Measurements from ENCODE around the gene GLRX3. TPM values are rescaled to one million over a fixed set of nuclear protein-coding genes. Genes with fewer than 3 reads are reported as not detected.

GLRX3 gene
- polyA plus RNA-seq, 1 experiment: 126 TPM

GRCh38 chr10:130193493-130194193, 57.5 kb downstream of the GLRX3 start:
- H3K27ac ChIP-seq (ENCODE audit: low read depth, low read length): no peak overlapping the region
- no peak overlapping the region for H3K4me3 ChIP-seq (ENCODE audit: low read depth, low read length)
- peaks cover 4% of the 10 kb centered on the region; the same call in 1 of the 2 replicates for H3K9me3 ChIP-seq (ENCODE audit: control insufficient read depth, insufficient read depth, low read length)
- H3K27me3 ChIP-seq (ENCODE audit: control insufficient read depth, insufficient read depth, low read length): no peaks in the 10 kb centered on the region
- ChIA-PET CTCF (no interaction called here), POLR2A (no interaction called here)
- no peak for TF ChIP-seq CTCF (IDR thresholded peaks at IDR 0.05; ENCODE audit: low read depth, low read length)
- DNase-seq (ENCODE audit: low read depth, low spot score): no peak

- DNase-seq (ENCODE audit: low read depth, low spot score): no peak
Measured at GRCh38 chr10:130194194-130194990, 58.2 kb downstream of the GLRX3 start.

GRCh38 chr10:130194991-130195645, 58.9 kb downstream of the GLRX3 start:
- ChIA-PET CTCF (no interaction called here), POLR2A (no interaction called here)
- H3K27me3 ChIP-seq (ENCODE audit: control insufficient read depth, insufficient read depth, low read length): no peaks in the 10 kb centered on the region
- H3K9me3 ChIP-seq (ENCODE audit: control insufficient read depth, insufficient read depth, low read length): no peaks in the 10 kb centered on the region; the same call in 1 of the 2 replicates
- no peak for TF ChIP-seq CTCF (IDR thresholded peaks at IDR 0.05; ENCODE audit: low read depth, low read length)
- H3K27ac ChIP-seq (ENCODE audit: low read depth, low read length): no peak overlapping the region
- no peak overlapping the region for H3K4me3 ChIP-seq (ENCODE audit: low read depth, low read length)
- no peak for DNase-seq (ENCODE audit: low read depth, low spot score)

More at GRCh38 chr10:130194194-130194990, 58.2 kb downstream of the GLRX3 start:
- Histone ChIP-seq H3K27ac (ENCODE audit: low read depth, low read length) (no peak overlapping the region), H3K27me3 (ENCODE audit: control insufficient read depth, insufficient read depth, low read length) (no peaks in the 10 kb centered on the region), H3K4me3 (ENCODE audit: low read depth, low read length) (no peak overlapping the region), H3K9me3 (ENCODE audit: control insufficient read depth, insufficient read depth, low read length) (peaks cover 4% of the 10 kb centered on the region; the same call in 1 of the 2 replicates)
- ChIA-PET CTCF (no interaction called here), POLR2A (no interaction called here)
- no peak for TF ChIP-seq CTCF (IDR thresholded peaks at IDR 0.05; ENCODE audit: low read depth, low read length)

- POLR2A ChIA-PET: no interaction called here
- no peak for DNase-seq (ENCODE audit: low read depth, low spot score)
- H3K27ac ChIP-seq (ENCODE audit: low read depth, low read length): no peak overlapping the region
Measured at GRCh38 chr10:130195746-130196294, 59.6 kb downstream of the GLRX3 start.

More at GRCh38 chr10:130195746-130196294, 59.6 kb downstream of the GLRX3 start:
- CTCF ChIA-PET: interaction anchor here (0.7 kb wide), 1 partner anchor 1679 kb away, joined by 3 read pairs; no protein-coding TSS in a partner anchor
- no peaks in the 10 kb centered on the region for H3K27me3 ChIP-seq (ENCODE audit: control insufficient read depth, insufficient read depth, low read length)
- H3K9me3 ChIP-seq (ENCODE audit: control insufficient read depth, insufficient read depth, low read length): no peaks in the 10 kb centered on the region
- TF ChIP-seq CTCF (IDR thresholded peaks at IDR 0.05; ENCODE audit: low read depth, low read length): no peak
- no peak overlapping the region for H3K4me3 ChIP-seq (ENCODE audit: low read depth, low read length)
